ENCODE measurements around the gene RIPOR2. TPM values are rescaled to one million over a fixed set of nuclear protein-coding genes. Genes with fewer than 3 reads are reported as not detected.

The RIPOR2 gene
- total and polyA plus RNA-seq, 10 of the 15 experiments (the other 5 are each of a cell fraction or from before 2014, with no cell fraction given) = 22.2 to 48.2 (median 34.7) TPM

- TF ChIP-seq MYB (IDR thresholded peaks at IDR 0.05; ENCODE audit: borderline replicate concordance, low read depth, low read length) (no peak), PRDM15 (CRISPR knock-in tag; IDR thresholded peaks at IDR 0.05) (no peak), ZNF207 (IDR thresholded peaks at IDR 0.05; ENCODE audit: borderline replicate concordance) (no peak), PML (IDR thresholded peaks at IDR 0.05; ENCODE audit: low read length) (no peak)
Measured at GRCh38 chr6:24840187-24840586, 95.6 kb downstream of the RIPOR2 start (continued).

GRCh38 chr6:24838994-24839393, 96.8 kb downstream of the RIPOR2 start:
- SMC1A ChIA-PET (ENCODE audit: uncharacterized antibody, unreplicated experiment) = interaction anchor here (1.0 to 1.5 kb wide), 3 partner anchors 11 to 186 kb away, joined by 3 read pairs; no protein-coding TSS in a partner anchor
- FAIRE-seq (no peak), DNase-seq (ENCODE audit: low read depth, low spot score) (no peak), ATAC-seq (no peak)
- RAD21 ChIA-PET (ENCODE audit: unreplicated experiment) = interaction anchor here (0.7 to 1.4 kb wide), 2 partner anchors 129 to 178 kb away, joined by 3 read pairs; no protein-coding TSS in a partner anchor
- H3K9ac ChIP-seq (ENCODE audit: control insufficient read depth, insufficient read depth, low read length) = no peak overlapping the region
- H3K4me1 ChIP-seq (ENCODE audit: control insufficient read depth, insufficient read depth, low read length) = no peaks in the 10 kb centered on the region
- CTCF ChIA-PET = interaction anchor here (0.7 kb wide), 1 partner anchor 326 kb away, joined by 3 read pairs; no protein-coding TSS in a partner anchor
- no peak for TF ChIP-seq SKIL (IDR thresholded peaks at IDR 0.05; ENCODE audit: low read depth, poor library complexity, severe bottlenecking)
- no peak for TF ChIP-seq GATAD2B (conservative IDR thresholded peaks at IDR 0.05; ENCODE audit: low read depth)
- TF ChIP-seq IRF3 (IDR thresholded peaks at IDR 0.05) = no peak
- TF ChIP-seq CHD4 (IDR thresholded peaks at IDR 0.05) = no peak
- no peak overlapping the region for H2AFZ ChIP-seq (ENCODE audit: control insufficient read depth, low read depth, low read length)
- intact Hi-C loops (cut with micrococcal nuclease; ENCODE audit: unreplicated experiment) (no loop called here), in situ Hi-C loops (cut with MboI) (no loop called here)
- no peak overlapping the region for H3K4me3 ChIP-seq
- no peak overlapping the region for H3K27ac ChIP-seq (ENCODE audit: control insufficient read depth, insufficient read depth)
- no peaks in the 10 kb centered on the region for H3K79me2 ChIP-seq (ENCODE audit: control insufficient read depth, insufficient read depth, low read length)
- peaks cover 0 to 9% of the 10 kb centered on the region in 2 experiments; a peak in 2 of 4 replicates for H3K36me3 ChIP-seq (ENCODE audit: control insufficient read depth in 2 of 2, insufficient read depth in 2 of 2, low read length in 1 of 2)
- H4K20me1 ChIP-seq (ENCODE audit: control insufficient read depth, insufficient read depth) = no peaks in the 10 kb centered on the region
- no TSS peak for BruUV-seq (replicated peaks)
- no peaks in the 10 kb centered on the region for H3K9me3 ChIP-seq (replicated peaks; ENCODE audit: control insufficient read depth, insufficient read depth, low read length)
- POLR2A ChIA-PET = no interaction called here
- whole genome bisulfite sequencing (ENCODE audit: insufficient coverage, insufficient replicate concordance, low lambda C conversion rate, missing lambda C conversion rate) = 85% methylated on average over 5 of the region's 5 CpGs
- H3K27me3 ChIP-seq (replicated peaks in 1 of 2; ENCODE audit: control insufficient read depth in 2 of 2, insufficient read depth in 2 of 2, low read length in 1 of 2) = no peaks in the 10 kb centered on the region
- H3K4me2 ChIP-seq (ENCODE audit: control insufficient read depth, insufficient read depth) = no peak overlapping the region
